GM11168 (cell line): Measurements from ENCODE around the gene PHF14.
"Not testable (repeated sequence)": the region's sequence is repeated elsewhere in the genome, so short reads cannot be mapped to it uniquely, and the experiment has no call there.

ENCODE experiments used
- in situ Hi-C: fragments of 300-500 bp; cut with MboI; formaldehyde crosslinking; loops from one replicate; pipeline ENCODE4 v1.12.0; 2022; ENCODE audit warnings: low sequenced_read_pairs; ENCODE audit not compliant: unreplicated experiment

PHF14 gene

GRCh38 chr7:10972174-10972573 lies 1.5 kb upstream of the PHF14 start:
- in situ Hi-C loops: loop anchor here (25.0 kb wide), 1 partner anchor 240 kb away; no protein-coding TSS in a partner anchor

- in situ Hi-C loops: loop anchor here (25.0 kb wide), 1 partner anchor 238 kb away; no protein-coding TSS in a partner anchor
Measured at GRCh38 chr7:10973942-10974911, 555 bp downstream of the PHF14 start.

- in situ Hi-C loops: no loop called here
Measured at GRCh38 chr7:10977113-10977512, 3.4 kb downstream of the PHF14 start.

- in situ Hi-C loops: no loop called here
Measured at GRCh38 chr7:10981317-10981716, 7.6 kb downstream of the PHF14 start.

- in situ Hi-C loops: not testable (repeated sequence)
Measured at GRCh38 chr7:10990748-10991147, 17.1 kb downstream of the PHF14 start.

- in situ Hi-C loops: not testable (repeated sequence)
Measured at GRCh38 chr7:10995482-10996166, 22.0 kb downstream of the PHF14 start.

GRCh38 chr7:10998996-10999757 lies 25.5 kb downstream of the PHF14 start:
- in situ Hi-C loops: no loop called here

GRCh38 chr7:11005202-11005601 lies 31.5 kb downstream of the PHF14 start:
- in situ Hi-C loops: no loop called here

- in situ Hi-C loops: no loop called here
Measured at GRCh38 chr7:11006291-11006690, 32.6 kb downstream of the PHF14 start.

GRCh38 chr7:11009631-11010030 lies 36.0 kb downstream of the PHF14 start:
- in situ Hi-C loops: no loop called here

- in situ Hi-C loops: no loop called here
Measured at GRCh38 chr7:11021468-11021867, 47.8 kb downstream of the PHF14 start.

GRCh38 chr7:11026452-11027359 lies 53.0 kb downstream of the PHF14 start:
- in situ Hi-C loops: no loop called here

GRCh38 chr7:11035661-11036060 lies 62.0 kb downstream of the PHF14 start:
- in situ Hi-C loops: loop anchor here (10.0 kb wide), 1 partner anchor 159 kb away; no protein-coding TSS in a partner anchor

GRCh38 chr7:11039974-11040373 lies 66.3 kb downstream of the PHF14 start:
- in situ Hi-C loops: loop anchor here (10.0 kb wide), 1 partner anchor 155 kb away; no protein-coding TSS in a partner anchor

- in situ Hi-C loops: no loop called here
Measured at GRCh38 chr7:11054033-11054432, 80.4 kb downstream of the PHF14 start.

GRCh38 chr7:11060893-11061292 lies 87.2 kb downstream of the PHF14 start:
- in situ Hi-C loops: no loop called here

- in situ Hi-C loops: no loop called here
Measured at GRCh38 chr7:11062110-11062509, 88.4 kb downstream of the PHF14 start.

- in situ Hi-C loops: no loop called here
Measured at GRCh38 chr7:11069591-11069990, 95.9 kb downstream of the PHF14 start.

- in situ Hi-C loops: no loop called here
Measured at GRCh38 chr7:11077816-11078215, 104.1 kb downstream of the PHF14 start.
